T-helper 17 cell (primary cell): ENCODE results near the gene SYT8. TPM values are rescaled to one million over a fixed set of nuclear protein-coding genes. Genes with fewer than 3 reads are reported as not detected.

ENCODE experiments used
- ATAC-seq: fragments of 150-1000 bp; cut with Tn5 transposase; 2 replicates; pipeline ENCODE4 v1.10.0; 2021; ENCODE audit warnings: mild to moderate bottlenecking, moderate library complexity
- DNase-seq, 3 donors: peaks; one replicate each; pipeline versions ENCODE4 v3.0.0 to v3.0.0-alpha.2; 2020 to 2021
- H3K9me3 ChIP-seq: one replicate; pipeline ENCODE4 v1.7.0; 2013; ENCODE audit warnings: low read length, mild to moderate bottlenecking; ENCODE audit not compliant: control insufficient read depth, poor library complexity, severe bottlenecking
- H3K27ac Mint-ChIP-seq: one replicate; pipeline ENCODE4 v1.8.0; 2022; ENCODE audit warnings: mild to moderate bottlenecking, moderate library complexity, mixed read lengths
- H3K27me3 Mint-ChIP-seq: one replicate; pipeline ENCODE4 v1.8.0; 2022; ENCODE audit warnings: mixed read lengths
- H3K36me3 Mint-ChIP-seq: one replicate; pipeline ENCODE4 v1.8.0; 2022; ENCODE audit warnings: low read depth, mixed read lengths
- H3K4me1 Mint-ChIP-seq: one replicate; pipeline ENCODE4 v1.8.0; 2022; ENCODE audit warnings: mild to moderate bottlenecking, mixed read lengths
- H3K4me3 Mint-ChIP-seq: one replicate; pipeline ENCODE4 v1.8.0; 2022; ENCODE audit warnings: mild to moderate bottlenecking, moderate library complexity, mixed read lengths
- total RNA-seq, 4 donors: library from RNA in 2 of 4; stranded (reverse) in 2 of 4; gene quantifications; one replicate each; pipeline ENCODE4 v1.2.3 and lab custom pipeline; 2022 to 2026

The SYT8 gene
- total RNA-seq, 2 donors from 2014 or later = not detected

DNA sequence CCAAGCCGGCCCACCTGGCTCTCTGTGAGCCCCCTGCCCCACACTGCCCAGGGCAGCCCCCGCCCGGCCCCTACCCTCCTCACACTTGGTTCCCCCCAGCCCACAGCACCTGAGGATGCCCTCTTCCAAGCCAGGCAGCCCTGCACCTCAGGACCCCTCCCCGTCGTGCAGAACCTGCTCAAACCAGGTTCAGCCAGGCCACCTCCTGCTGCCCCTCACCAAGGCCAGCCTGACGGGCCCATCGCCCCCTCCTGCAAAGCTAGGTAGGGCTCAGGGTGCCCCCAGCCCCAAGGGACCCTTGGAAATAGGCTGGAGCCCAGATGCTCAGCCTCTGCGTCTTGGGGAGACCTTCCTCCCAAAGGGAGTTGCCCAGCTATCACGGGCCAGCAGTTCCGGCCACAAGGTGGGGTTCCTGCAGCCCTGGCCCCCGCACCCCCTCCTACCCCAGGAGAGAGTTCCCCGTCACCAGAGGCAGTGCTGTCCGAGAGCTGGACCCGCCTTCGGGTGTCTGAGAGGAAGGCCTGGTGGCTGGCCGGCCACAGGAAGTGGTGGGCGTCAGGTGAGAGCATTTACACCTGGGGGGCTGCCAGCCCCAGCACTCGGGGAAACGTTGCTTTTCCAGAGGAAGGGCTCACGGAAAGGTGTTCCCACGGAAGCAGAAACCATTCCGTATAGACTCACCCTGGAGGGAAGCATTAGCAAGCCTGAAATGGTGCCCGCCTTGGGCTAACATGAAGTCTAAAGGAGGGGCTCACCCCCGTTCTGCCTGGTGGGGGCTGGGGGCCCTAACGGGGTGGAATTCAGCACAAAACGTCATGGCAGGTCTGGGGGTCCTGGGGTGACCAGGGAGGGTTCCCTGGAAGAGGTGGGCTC, 3.2 kb upstream of the SYT8 start:
- H3K27ac Mint-ChIP-seq = no peak overlapping the region
- no peaks in the 10 kb centered on the region for H3K9me3 ChIP-seq
- H3K4me3 Mint-ChIP-seq = peak overlapping the region; percentile 52
- ATAC-seq = no peak
- no peak for DNase-seq
- H3K27me3 Mint-ChIP-seq = peaks cover 41% of the 10 kb centered on the region
- peaks cover 6% of the 10 kb centered on the region for H3K4me1 Mint-ChIP-seq
- no peaks in the 10 kb centered on the region for H3K36me3 Mint-ChIP-seq

DNA sequence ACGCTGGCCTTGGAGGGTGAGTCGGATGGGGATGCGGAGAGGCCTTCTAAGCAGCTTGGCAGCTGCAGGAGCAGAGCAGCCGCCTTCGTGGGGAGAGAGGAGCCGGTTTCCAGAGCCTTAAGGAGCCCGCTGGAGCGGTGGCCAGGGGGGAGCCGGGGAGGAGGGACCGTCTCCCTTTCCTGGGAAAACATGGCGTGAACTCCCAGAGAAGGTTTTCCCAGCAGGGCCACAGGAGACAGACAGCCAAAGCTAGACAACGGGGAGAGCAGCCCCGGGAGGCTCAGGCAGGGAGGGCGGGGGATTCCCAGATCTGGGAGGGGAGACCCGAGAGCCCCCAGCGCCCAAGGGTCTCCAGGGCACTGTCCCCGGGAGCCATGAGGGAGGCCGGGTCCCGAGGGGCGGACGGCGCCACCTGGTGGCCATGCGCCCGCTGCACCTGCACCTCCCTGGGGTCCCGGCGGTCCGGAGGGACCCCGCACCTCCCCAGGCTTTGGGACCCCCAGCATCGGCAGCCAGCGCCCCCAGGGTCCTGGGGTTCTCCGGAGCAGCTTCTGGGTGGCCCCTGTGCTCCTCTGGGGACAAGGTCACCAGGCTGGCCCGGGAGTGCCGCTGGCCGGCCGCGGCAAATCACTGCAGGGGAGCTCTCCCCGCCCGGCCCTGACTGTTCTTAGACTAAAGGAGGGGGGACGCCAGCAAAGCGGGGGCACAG, 2.4 kb upstream of the SYT8 start:
- peaks cover 33% of the 10 kb centered on the region for H3K27me3 Mint-ChIP-seq
- H3K4me3 Mint-ChIP-seq = peak overlapping the region; percentile 52
- H3K9me3 ChIP-seq = no peaks in the 10 kb centered on the region
- H3K4me1 Mint-ChIP-seq = peaks cover 6% of the 10 kb centered on the region
- ATAC-seq (peak; percentile 77), DNase-seq (peak; percentile 50 to 69 (median 68))
- no peak overlapping the region for H3K27ac Mint-ChIP-seq
- no peaks in the 10 kb centered on the region for H3K36me3 Mint-ChIP-seq

DNA sequence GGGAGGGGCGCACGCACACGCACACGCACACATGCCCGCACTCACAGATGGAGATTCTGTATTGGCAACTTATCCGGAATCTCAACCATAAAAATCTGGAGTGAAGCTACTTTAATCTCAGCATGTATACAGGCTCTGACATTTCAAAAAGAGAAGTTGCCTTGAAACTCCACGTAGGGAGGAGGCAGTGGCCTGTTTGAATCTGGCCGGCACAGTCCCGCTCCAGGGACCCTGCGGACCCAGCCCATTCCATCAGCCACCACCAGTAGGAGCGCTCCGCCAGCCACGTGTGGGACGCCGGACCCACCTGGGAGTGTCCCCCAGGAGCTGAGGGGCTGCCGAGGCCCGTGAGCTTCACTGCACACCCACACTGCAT, 1.9 kb upstream of the SYT8 start:
- H3K36me3 Mint-ChIP-seq = no peaks in the 10 kb centered on the region
- H3K4me1 Mint-ChIP-seq = peaks cover 2% of the 10 kb centered on the region
- no peak overlapping the region for H3K27ac Mint-ChIP-seq
- DNase-seq (peak in 1 of 3 donors; percentile 9), ATAC-seq (no peak)
- no peaks in the 10 kb centered on the region for H3K9me3 ChIP-seq
- no peak overlapping the region for H3K4me3 Mint-ChIP-seq
- peaks cover 27% of the 10 kb centered on the region for H3K27me3 Mint-ChIP-seq

DNA sequence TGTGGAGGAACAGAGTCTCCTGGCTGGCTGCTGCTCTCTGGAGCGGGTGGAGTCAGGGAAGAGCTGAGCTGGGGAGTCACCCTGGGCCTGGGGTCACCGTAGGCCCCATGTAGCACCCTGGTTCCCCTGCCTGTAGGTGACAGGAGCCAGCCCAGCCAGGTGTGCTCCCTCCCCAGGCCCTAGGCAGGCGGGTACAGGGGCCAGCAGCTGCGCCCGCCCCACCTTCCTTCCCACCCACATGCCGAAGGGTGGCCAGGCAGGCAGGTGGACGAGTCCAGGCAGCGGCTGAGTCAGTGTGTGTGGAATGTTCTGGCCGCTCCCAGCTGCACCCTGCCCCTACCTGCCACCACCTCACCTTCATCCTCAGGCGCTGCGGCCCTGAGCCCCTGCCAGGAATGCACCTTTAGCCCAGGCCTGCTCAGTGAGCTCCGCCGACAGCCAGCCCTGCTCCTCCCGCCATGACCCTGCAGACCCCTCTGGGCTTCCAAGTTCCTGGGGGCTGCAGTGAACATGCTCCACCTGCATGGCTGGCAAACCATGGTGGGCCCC, 654 bp upstream of the SYT8 start:
- H3K4me1 Mint-ChIP-seq = peaks cover 2% of the 10 kb centered on the region
- DNase-seq = peak in 1 of 3 donors; percentile 10
- H3K9me3 ChIP-seq = no peaks in the 10 kb centered on the region
- peaks cover 20% of the 10 kb centered on the region for H3K27me3 Mint-ChIP-seq
- no peak overlapping the region for H3K4me3 Mint-ChIP-seq
- H3K27ac Mint-ChIP-seq = no peak overlapping the region
- ATAC-seq = no peak
- H3K36me3 Mint-ChIP-seq = no peaks in the 10 kb centered on the region

DNA sequence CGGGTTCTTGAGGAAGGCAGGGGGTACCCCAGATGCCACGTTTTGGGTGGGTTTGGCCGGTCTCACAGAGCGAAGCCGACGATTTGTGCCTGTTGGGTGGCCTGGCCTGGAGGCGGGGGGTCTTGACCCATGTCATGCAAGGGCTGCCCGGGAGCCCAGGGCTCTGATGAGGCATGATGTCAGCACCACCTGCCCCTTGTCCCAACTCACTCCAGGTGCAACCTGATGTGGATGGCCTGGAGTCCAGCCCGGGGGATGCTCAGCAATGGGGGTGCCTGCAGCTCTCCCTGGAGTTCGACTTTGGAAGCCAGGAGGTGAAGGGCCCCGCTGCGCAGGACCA, 851 bp downstream of the SYT8 start:
- Mint-ChIP-seq H3K4me1 (peaks cover 4% of the 10 kb centered on the region), H3K36me3 (no peaks in the 10 kb centered on the region), H3K4me3 (no peak overlapping the region), H3K27ac (no peak overlapping the region), H3K27me3 (peaks cover 14% of the 10 kb centered on the region)
- ATAC-seq (no peak), DNase-seq (no peak)
- H3K9me3 ChIP-seq = no peaks in the 10 kb centered on the region

DNA sequence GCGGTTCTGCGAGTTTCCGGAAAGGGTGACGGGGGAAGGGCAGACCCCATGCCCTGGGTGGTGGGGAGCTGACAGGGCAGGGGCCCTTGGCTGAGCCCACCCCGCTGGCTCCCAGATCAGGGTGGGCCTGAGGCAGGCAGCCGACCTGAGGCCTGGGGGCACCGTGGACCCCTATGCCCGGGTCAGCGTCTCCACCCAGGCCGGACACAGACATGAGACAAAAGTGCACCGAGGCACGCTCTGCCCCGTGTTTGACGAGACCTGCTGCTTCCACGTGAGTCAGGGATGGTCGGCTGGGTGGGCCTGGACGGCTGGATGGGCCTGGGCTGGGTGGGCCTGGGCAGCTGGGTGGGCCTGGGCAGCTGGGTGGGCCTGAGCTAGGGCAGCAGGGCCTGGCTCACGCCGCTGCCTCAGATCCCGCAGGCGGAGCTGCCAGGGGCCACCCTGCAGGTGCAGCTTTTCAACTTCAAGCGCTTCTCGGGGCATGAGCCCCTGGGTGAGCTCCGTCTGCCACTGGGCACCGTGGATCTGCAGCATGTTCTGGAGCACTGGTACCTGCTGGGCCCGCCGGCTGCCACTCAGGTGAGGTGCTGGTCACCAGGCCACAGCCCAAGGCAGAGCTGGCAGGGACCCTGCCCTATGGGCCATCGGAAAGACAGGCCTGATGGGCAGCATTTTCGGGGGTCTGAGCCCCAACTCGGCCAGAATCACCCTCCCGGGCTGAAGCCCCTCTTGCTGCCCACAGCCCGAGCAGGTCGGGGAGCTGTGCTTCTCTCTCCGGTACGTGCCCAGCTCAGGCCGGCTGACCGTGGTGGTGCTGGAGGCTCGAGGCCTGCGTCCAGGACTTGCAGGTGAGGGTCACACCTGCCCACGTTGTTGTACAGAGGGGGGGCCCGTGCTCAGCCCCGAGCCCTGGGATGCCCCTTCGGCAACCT, 1.5 kb downstream of the SYT8 start:
- H3K36me3 Mint-ChIP-seq = no peaks in the 10 kb centered on the region
- no peak for ATAC-seq

DNA sequence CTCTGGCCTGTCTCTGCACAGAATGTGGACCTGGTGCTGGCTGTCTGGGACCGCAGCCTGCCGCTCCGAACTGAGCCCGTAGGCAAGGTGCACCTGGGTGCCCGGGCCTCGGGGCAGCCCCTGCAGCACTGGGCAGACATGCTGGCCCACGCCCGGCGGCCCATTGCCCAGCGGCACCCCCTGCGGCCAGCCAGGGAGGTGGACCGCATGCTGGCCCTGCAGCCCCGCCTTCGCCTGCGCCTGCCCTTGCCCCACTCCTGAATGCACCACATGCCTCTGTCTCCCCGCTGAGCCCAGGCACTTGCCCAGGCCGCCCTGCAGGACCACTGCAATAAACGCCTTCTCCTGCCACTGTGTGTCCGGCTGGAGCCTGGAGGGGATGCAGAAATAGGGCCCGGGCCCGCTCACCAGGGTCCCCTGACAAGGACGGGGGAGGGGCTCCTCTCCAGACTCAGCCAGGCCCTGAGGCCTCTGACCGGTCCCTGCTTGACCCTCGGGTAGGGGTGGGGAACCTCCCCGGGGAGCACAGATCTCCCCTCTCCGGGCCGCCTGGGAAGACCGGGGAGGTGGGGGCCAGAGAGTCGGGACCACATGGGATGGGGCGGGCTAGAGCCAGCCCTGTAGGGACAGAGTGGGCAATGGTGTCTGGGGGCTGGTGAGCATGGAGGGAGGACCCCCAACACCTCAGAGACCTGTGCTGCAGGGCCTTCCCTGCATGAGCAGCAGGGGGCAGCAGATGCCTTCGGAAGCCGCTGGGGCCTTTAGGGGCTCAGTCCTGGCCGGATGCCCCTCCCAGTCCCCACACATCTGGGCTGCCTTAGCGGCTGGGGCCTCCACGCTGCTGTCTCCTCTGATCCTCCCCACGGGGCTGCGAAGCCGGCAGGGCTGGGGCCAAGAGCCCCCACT, 2.6 kb downstream of the SYT8 start:
- H3K4me3 Mint-ChIP-seq = no peak overlapping the region
- H3K4me1 Mint-ChIP-seq = peaks cover 3% of the 10 kb centered on the region
- peak; percentile 88 for ATAC-seq
- H3K27me3 Mint-ChIP-seq = peaks cover 8% of the 10 kb centered on the region
- no peaks in the 10 kb centered on the region for H3K36me3 Mint-ChIP-seq
- no peaks in the 10 kb centered on the region for H3K9me3 ChIP-seq
- DNase-seq = peak; percentile 67 to 72 (median 69)
- H3K27ac Mint-ChIP-seq = no peak overlapping the region

More for the DNA sequence above, 1.5 kb downstream of the SYT8 start:
- no peaks in the 10 kb centered on the region for H3K9me3 ChIP-seq
- Mint-ChIP-seq H3K27me3 (peaks cover 14% of the 10 kb centered on the region), H3K27ac (no peak overlapping the region), H3K4me1 (peaks cover 5% of the 10 kb centered on the region), H3K4me3 (no peak overlapping the region)
- DNase-seq = no peak

DNA sequence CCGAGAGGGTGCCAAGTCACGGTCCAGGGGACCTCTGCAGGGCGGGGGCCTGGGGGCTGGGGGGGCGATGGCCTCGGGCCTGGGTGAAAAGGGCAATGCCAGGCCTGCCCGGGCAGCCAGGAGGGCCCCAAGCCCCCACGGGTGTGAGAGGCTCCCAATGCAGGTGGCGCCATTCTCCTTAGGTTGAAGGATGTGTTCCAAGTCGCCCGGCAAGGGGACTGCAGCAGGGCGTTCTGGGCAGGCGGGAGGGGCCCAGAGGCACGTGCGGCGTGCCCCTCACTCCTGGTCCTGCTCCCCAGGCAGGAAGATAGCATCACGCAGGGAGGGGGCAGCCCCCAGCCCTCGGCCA, 3.3 kb downstream of the SYT8 start:
- H3K27me3 Mint-ChIP-seq = peaks cover 7% of the 10 kb centered on the region
- no peaks in the 10 kb centered on the region for H3K9me3 ChIP-seq
- H3K4me3 Mint-ChIP-seq = no peak overlapping the region
- H3K27ac Mint-ChIP-seq = no peak overlapping the region
- ATAC-seq (peak; percentile 24), DNase-seq (no peak)
- peaks cover 5% of the 10 kb centered on the region for H3K4me1 Mint-ChIP-seq
- H3K36me3 Mint-ChIP-seq = no peaks in the 10 kb centered on the region

DNA sequence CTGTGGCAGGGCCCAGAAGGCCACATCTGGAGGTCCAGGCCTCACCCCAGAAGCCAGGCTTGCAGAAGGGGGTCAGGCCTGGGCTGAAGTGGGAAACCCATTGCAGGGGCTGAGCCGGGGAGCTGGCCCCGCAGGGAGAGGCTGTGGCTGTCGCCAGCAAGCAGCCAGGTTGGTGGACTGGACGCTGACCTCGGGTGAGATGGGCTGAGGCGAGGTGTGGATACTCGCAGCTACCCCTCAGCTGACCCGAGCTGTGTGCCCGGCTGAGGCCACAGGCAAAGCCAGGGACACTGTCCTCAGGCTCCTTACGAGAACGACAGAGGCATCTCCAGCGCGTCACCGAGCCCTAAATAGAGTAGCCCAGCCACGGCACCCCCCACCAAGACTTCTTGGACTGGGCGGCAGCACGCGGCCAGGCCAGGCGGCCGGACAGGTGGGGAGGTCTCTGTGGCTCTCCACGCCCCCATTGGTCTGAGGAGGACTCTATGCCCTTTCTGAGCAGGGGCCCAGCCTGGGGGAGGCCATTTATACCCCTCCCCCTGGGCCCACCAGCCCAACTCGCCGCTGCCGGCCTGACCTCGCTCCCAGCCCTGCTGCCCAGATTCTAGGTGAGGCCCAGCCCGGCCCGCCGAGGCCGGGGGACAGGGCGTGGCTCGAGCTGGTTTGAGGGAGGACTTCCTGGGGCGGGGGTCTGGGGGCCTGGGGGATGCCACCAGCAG, 3.8 kb downstream of the SYT8 start, which contains the start of gene TNNI2:
TSS of gene TNNI2 (plus strand) at position 556 of the 719 bp plus-strand sequence. CDS start 716 bp downstream, outside the sequence.
- Mint-ChIP-seq H3K27me3 (peaks cover 2% of the 10 kb centered on the region), H3K4me1 (peaks cover 10% of the 10 kb centered on the region), H3K4me3 (no peak within 1 kb of the TSS), H3K27ac (no peak within 1 kb of the TSS), H3K36me3 (no peaks in the 10 kb centered on the region)
- no peaks in the 10 kb centered on the region for H3K9me3 ChIP-seq
- ATAC-seq (no peak), DNase-seq (no peak)

DNA sequence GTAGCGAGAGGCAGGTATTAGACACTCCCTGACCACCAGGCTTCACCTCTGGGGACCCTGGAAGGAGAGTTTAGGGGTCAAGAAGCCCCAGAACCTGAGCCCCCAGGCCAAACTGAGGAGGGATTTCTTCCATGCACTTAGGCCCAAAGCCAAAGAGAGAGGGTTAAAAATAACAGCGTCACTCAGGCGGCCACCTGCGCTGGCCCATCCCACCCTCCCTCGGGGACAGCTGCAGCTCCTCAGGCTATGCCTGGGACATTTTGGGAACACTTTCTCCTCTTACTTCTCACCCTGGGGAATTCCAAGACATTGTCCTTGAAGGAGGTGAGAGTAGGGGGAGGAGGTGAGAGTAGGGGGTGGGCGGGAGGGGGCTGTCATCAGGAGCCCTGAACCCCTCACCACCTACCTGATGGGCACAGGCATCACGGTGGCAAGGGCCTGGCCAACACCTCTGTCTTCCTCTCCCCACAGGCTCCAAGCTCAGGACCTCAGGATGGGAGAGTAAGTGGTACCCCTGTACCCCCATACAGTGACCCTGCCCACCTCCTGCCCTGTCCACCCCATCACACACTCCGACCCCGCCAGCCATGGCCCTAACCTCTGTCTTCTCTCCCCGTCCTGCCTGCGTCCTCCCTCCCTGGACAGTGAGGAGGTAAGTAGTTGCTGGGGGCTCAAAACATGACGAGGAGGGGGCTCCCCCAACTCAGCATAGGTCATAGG, 4.6 kb downstream of the SYT8 start:
- peaks cover 18% of the 10 kb centered on the region for H3K4me1 Mint-ChIP-seq
- DNase-seq = no peak

More for the DNA sequence above, 4.6 kb downstream of the SYT8 start:
- H3K4me3 Mint-ChIP-seq = no peak overlapping the region
- H3K27ac Mint-ChIP-seq = no peak overlapping the region
- ATAC-seq = no peak
- no peaks in the 10 kb centered on the region for H3K9me3 ChIP-seq
- H3K36me3 Mint-ChIP-seq = no peaks in the 10 kb centered on the region
- H3K27me3 Mint-ChIP-seq = no peaks in the 10 kb centered on the region
